H1 (cell line): Measurements from ENCODE around the gene TTC6. TPM values are rescaled to one million over a fixed set of nuclear protein-coding genes. Genes with fewer than 3 reads are reported as not detected.

Experiments used
- CTCF ChIA-PET: fragments of 300-600 bp; sonication (Branson Sonifier 250); formaldehyde crosslinking; loops from one replicate; lab custom pipeline; 2021; ENCODE audit not compliant: partially characterized antibody; lab: Charles Lee
- POLR2A ChIA-PET: fragments of 300-600 bp; sonication (Branson Sonifier 250); formaldehyde crosslinking; loops from one replicate; lab custom pipeline; 2021; ENCODE audit warnings: inconsistent platforms; ENCODE audit not compliant: partially characterized antibody; lab: Charles Lee
- DNase-seq, 2 experiments: peaks; one replicate each; pipeline versions ENCODE4 v3.0.0 to v3.0.0-alpha.2; 2010 to 2022; ENCODE audit warnings: low spot score in 2 of 2, low read depth in 1 of 2, mixed read lengths in 1 of 2
- FAIRE-seq: peaks from 2 replicates; lab custom pipeline; 2011; peaks lifted over from hg19 to GRCh38; lab: Jason Lieb, UNC
- H2AFZ ChIP-seq: 2 replicates; pipeline ENCODE4 v1.8.1; 2012; ENCODE audit warnings: low read length, inconsistent platforms
- H2AK5ac ChIP-seq: 2 replicates; pipeline ENCODE4 v1.6.1; 2013; ENCODE audit warnings: low read depth, low read length
- H2BK120ac ChIP-seq: replicated peaks from 2 replicates; pipeline ENCODE3; 2013; ENCODE audit warnings: low read depth, low read length, inconsistent platforms
- H2BK12ac ChIP-seq: 2 replicates; pipeline ENCODE4 v1.6.1; 2013; ENCODE audit warnings: low read depth, low read length
- H2BK15ac ChIP-seq: 2 replicates; pipeline ENCODE4 v1.6.1; 2013; ENCODE audit warnings: low read length
- H2BK20ac ChIP-seq: 2 replicates; pipeline ENCODE4 v1.6.1; 2013; ENCODE audit warnings: low read length
- H2BK5ac ChIP-seq: 2 replicates; pipeline ENCODE4 v1.6.1; 2013; ENCODE audit warnings: low read depth, low read length
- H3K14ac ChIP-seq: 2 replicates; pipeline ENCODE4 v1.6.1; 2013; ENCODE audit warnings: inconsistent platforms; ENCODE audit not compliant: insufficient read length
- H3K18ac ChIP-seq: 2 replicates; pipeline ENCODE4 v1.6.1; 2013; ENCODE audit warnings: low read length; ENCODE audit errors: extremely low read depth
- H3K23ac ChIP-seq: 2 replicates; pipeline ENCODE4 v1.6.1; 2013; ENCODE audit warnings: inconsistent platforms; ENCODE audit not compliant: insufficient read length
- H3K23me2 ChIP-seq: 2 replicates; pipeline ENCODE4 v1.6.1; 2013; ENCODE audit warnings: low read depth, low read length
- H3K27ac ChIP-seq: 2 replicates; pipeline ENCODE4 v1.6.1; 2011; ENCODE audit warnings: low read depth, low read length, inconsistent platforms
- H3K27me3 ChIP-seq, 4 experiments: replicated peaks in 1 of 4; 1 replicate in 1 of 4; 2 replicates in 3 of 4; pipeline versions ENCODE4 v1.6.1 to v1.8.1; 2011 to 2013; ENCODE audit warnings: low read length in 3 of 4, mild to moderate bottlenecking in 3 of 4, inconsistent platforms in 2 of 4, mixed read lengths in 2 of 4, moderate library complexity in 1 of 4; ENCODE audit not compliant: control insufficient read depth in 3 of 4, insufficient read depth in 3 of 4; ENCODE audit errors: extremely low read depth in 1 of 4
- H3K36me3 ChIP-seq, 4 experiments: 2 replicates each; pipeline versions ENCODE4 v1.6.1 to v1.8.1; 2011 to 2013; ENCODE audit warnings: mild to moderate bottlenecking in 4 of 4, low read length in 3 of 4, moderate library complexity in 2 of 4, control low read depth in 1 of 4, inconsistent platforms in 1 of 4; ENCODE audit not compliant: insufficient read depth in 4 of 4, control insufficient read depth in 2 of 4
- H3K4ac ChIP-seq: replicated peaks from 2 replicates; pipeline ENCODE3; 2013; ENCODE audit warnings: low read length, low read depth, mixed read lengths, inconsistent platforms; ENCODE audit not compliant: insufficient read length
- H3K4me1 ChIP-seq, 4 experiments: replicated peaks in 1 of 4; 1 replicate in 1 of 4; 2 replicates in 3 of 4; pipeline versions ENCODE4 v1.6.1 to v1.8.1; 2011 to 2013; ENCODE audit warnings: low read length in 3 of 4, inconsistent platforms in 2 of 4, mixed read lengths in 1 of 4; ENCODE audit not compliant: insufficient read depth in 4 of 4, control insufficient read depth in 3 of 4
- H3K4me2 ChIP-seq, 2 experiments: 2 replicates each; pipeline versions ENCODE4 v1.6.1 to v1.8.1; 2011 to 2013; ENCODE audit warnings: low read depth in 2 of 2, low read length in 2 of 2, control low read depth in 1 of 2, inconsistent platforms in 1 of 2, mild to moderate bottlenecking in 1 of 2; ENCODE audit not compliant: insufficient read depth in 1 of 2
- H3K4me3 ChIP-seq, 4 experiments: fragments of 200-600, 300-600 bp in 1 of 4; sonication (generic), shearing (Covaris generic), sonication (Bioruptor Twin) in 1 of 4; 2 replicates each; pipeline versions ENCODE4 v1.5.1 to v1.8.1; 2011 to 2016; ENCODE audit warnings: low read length in 4 of 4, low read depth in 3 of 4, control low read depth in 2 of 4, inconsistent platforms in 2 of 4, mild to moderate bottlenecking in 2 of 4, mixed read lengths in 1 of 4, moderate library complexity in 1 of 4; ENCODE audit not compliant: insufficient read depth in 2 of 4; ENCODE audit errors: extremely low read depth in 1 of 4
- H3K56ac ChIP-seq: replicated peaks from 2 replicates; pipeline ENCODE3; 2013; ENCODE audit warnings: low read depth, mild to moderate bottlenecking, mixed read lengths, low read length, inconsistent platforms; ENCODE audit not compliant: insufficient read length
- H3K79me1 ChIP-seq: 2 replicates; pipeline ENCODE4 v1.6.1; 2013; ENCODE audit warnings: low read depth, low read length, control low read depth
- H3K79me2 ChIP-seq, 2 experiments: 2 replicates each; pipeline versions ENCODE4 v1.6.1 to v1.8.1; 2012 to 2013; ENCODE audit warnings: low read length in 2 of 2, mild to moderate bottlenecking in 2 of 2, inconsistent platforms in 1 of 2; ENCODE audit not compliant: insufficient read depth in 2 of 2, control insufficient read depth in 1 of 2
- H3K9ac ChIP-seq, 4 experiments: replicated peaks in 1 of 4; 1 replicate in 1 of 4; 2 replicates in 3 of 4; pipeline versions ENCODE4 v1.6.1 to v1.8.1; 2011 to 2013; ENCODE audit warnings: low read depth in 3 of 4, low read length in 3 of 4, control low read depth in 2 of 4, mild to moderate bottlenecking in 2 of 4, moderate library complexity in 2 of 4, inconsistent platforms in 1 of 4; ENCODE audit errors: extremely low read depth in 1 of 4
- H3K9me3 ChIP-seq, 2 experiments: 2 replicates each; pipeline versions ENCODE4 v1.6.1 to v1.8.1; 2012 to 2013; ENCODE audit warnings: mild to moderate bottlenecking in 2 of 2, moderate library complexity in 2 of 2, control low read depth in 1 of 2, inconsistent platforms in 1 of 2, low read depth in 1 of 2, low read length in 1 of 2, mixed read lengths in 1 of 2; ENCODE audit not compliant: insufficient read depth in 2 of 2
- H4K20me1 ChIP-seq, 2 experiments: replicated peaks in 1 of 2; 2 replicates each; pipeline versions ENCODE3 to v1.8.1; 2011 to 2013; ENCODE audit warnings: inconsistent platforms in 2 of 2, low read length in 2 of 2, mild to moderate bottlenecking in 1 of 2; ENCODE audit not compliant: insufficient read depth in 2 of 2, control insufficient read depth in 1 of 2
- H4K5ac ChIP-seq: 2 replicates; pipeline ENCODE4 v1.6.1; 2013; ENCODE audit warnings: low read length, low read depth, mixed read lengths, inconsistent platforms; ENCODE audit not compliant: insufficient read length
- H4K8ac ChIP-seq: 2 replicates; pipeline ENCODE4 v1.8.0; 2013; ENCODE audit warnings: mild to moderate bottlenecking, moderate library complexity, low read length, inconsistent platforms; ENCODE audit not compliant: insufficient read depth; ENCODE audit errors: extremely low read depth
- H4K91ac ChIP-seq: replicated peaks from 2 replicates; pipeline ENCODE3; 2013; ENCODE audit warnings: low read length, mixed read lengths, inconsistent platforms; ENCODE audit not compliant: insufficient read length
- BCL11A ChIP-seq, 2 experiments: IDR thresholded peaks; one replicate each; pipeline ENCODE4 v1.6.1; 2011; ENCODE audit warnings: low read depth in 2 of 2, low read length in 2 of 2, mild to moderate bottlenecking in 2 of 2
- GTF2F1 ChIP-seq: IDR thresholded peaks from 2 replicates; pipeline ENCODE4 v1.6.1; 2012; ENCODE audit warnings: low read depth, low read length, improper control_type of control experiment, borderline replicate concordance
- NANOG ChIP-seq: IDR thresholded peaks from 2 replicates; pipeline ENCODE4 v1.6.1; 2011; ENCODE audit warnings: low read length, low read depth, mild to moderate bottlenecking, inconsistent platforms; ENCODE audit not compliant: insufficient read depth, poor library complexity, severe bottlenecking
- RAD21 ChIP-seq, 2 experiments: IDR thresholded peaks in 1 of 2; conservative IDR thresholded peaks in 1 of 2; 2 replicates each; pipeline ENCODE4 v1.6.1; 2011; ENCODE audit warnings: low read depth in 2 of 2, low read length in 2 of 2, improper control_type of control experiment in 1 of 2, inconsistent platforms in 1 of 2, mild to moderate bottlenecking in 1 of 2, moderate library complexity in 1 of 2
- RFX5 ChIP-seq: IDR thresholded peaks from 2 replicates; pipeline ENCODE4 v1.6.1; 2011; ENCODE audit warnings: low read depth, low read length, improper control_type of control experiment, borderline replicate concordance
- SIRT6 ChIP-seq: IDR thresholded peaks from one replicate; pipeline ENCODE4 v1.7.1; 2012; ENCODE audit warnings: low read length, inconsistent platforms
- SP1 ChIP-seq: IDR thresholded peaks from 2 replicates; pipeline ENCODE4 v1.6.1; 2011; ENCODE audit warnings: low read depth, low read length
- SUZ12 ChIP-seq: fragments of 200-600 bp; sonication (generic); IDR thresholded peaks from 2 replicates; pipeline ENCODE4 v1.6.1; 2012; ENCODE audit warnings: mild to moderate bottlenecking, inconsistent platforms, low read length, moderate library complexity, mixed read lengths
- TBP ChIP-seq: IDR thresholded peaks from 2 replicates; pipeline ENCODE4 v1.6.1; 2011; ENCODE audit warnings: low read depth, low read length, improper control_type of control experiment
- YY1 ChIP-seq: IDR thresholded peaks from 2 replicates; pipeline ENCODE4 v1.6.1; 2011; ENCODE audit warnings: low read depth, mild to moderate bottlenecking, low read length
- WGBS, 2 experiments: shearing (Covaris generic) in 1 of 2; methylation state at CpG; one replicate each; pipeline versions ENCODE4 v1.1.6 to v1.1.7; 2013 to 2015; ENCODE audit warnings: low lambda C conversion rate in 2 of 2, mixed read lengths in 2 of 2, inconsistent platforms in 1 of 2, low coverage in 1 of 2, missing lambda C conversion rate in 1 of 2; ENCODE audit not compliant: insufficient replicate concordance in 2 of 2, insufficient coverage in 1 of 2, insufficient read length in 1 of 2; ENCODE audit errors: extremely low coverage in 1 of 2, missing lambda C conversion rate in 1 of 2; 5-methylcytosine and 5-hydroxymethylcytosine counted together
- polyA plus RNA-seq, 7 experiments: library from polyadenylated mRNA; depleted of rRNA in 3 of 7; stranded (reverse) in 5 of 7; unstranded in 2 of 7; fragments of >200 nt in 5 of 7; fragments of 200-250 nt in 2 of 7; gene quantifications; 1 replicate in 5 of 7; 2 replicates in 1 of 7; 4 replicates in 1 of 7; pipeline versions ENCODE4 v1.2.1 to v1.2.3, GENCODE V29; 2011 to 2013; ENCODE audit warnings: missing spikeins in 2 of 7, mixed read lengths in 2 of 7
- total RNA-seq: library from RNA; stranded (reverse); fragmentation: NEBNext Ultra II Directional; extraction: Animal tissue kit (Norgen Biotek cat#: 25700); gene quantifications from 2 replicates; pipeline ENCODE4 v1.2.1, GENCODE V29; 2021
- TF ChIP-seq, protein P1 (sequence below): IDR thresholded peaks from 2 replicates; pipeline ENCODE4 v1.6.1; 2011; ENCODE audit warnings: low read length, improper control_type of control experiment
- TF ChIP-seq, protein P2 (sequence below): IDR thresholded peaks from 2 replicates; pipeline ENCODE4 v1.6.1; 2011; ENCODE audit warnings: low read depth, mild to moderate bottlenecking, low read length; ENCODE audit not compliant: insufficient read depth

Gene TTC6
- total and polyA plus RNA-seq, 2 of the 8 experiments (the other 6 are each of a cell fraction or from before 2014, with no cell fraction given), result 0.02 TPM; not detected in 1

GRCh38 chr14:37638599-37638998 lies 43.2 kb downstream of the TTC6 start:
- Histone ChIP-seq H3K23ac (no peak overlapping the region), H2BK5ac (no peak overlapping the region), H3K27ac (no peak overlapping the region), H3K9ac (no peak overlapping the region), H3K4me1 (no peaks in the 10 kb centered on the region), H3K27me3 (no peaks in the 10 kb centered on the region), H2BK15ac (no peak overlapping the region), H3K18ac (no peak overlapping the region), H3K36me3 (no peaks in the 10 kb centered on the region), H2BK12ac (no peak overlapping the region), H2BK20ac (no peak overlapping the region), H3K4ac (no peak overlapping the region), H4K5ac (no peak overlapping the region), H3K4me3 (no peak overlapping the region), H3K79me1 (no peaks in the 10 kb centered on the region), H2AK5ac (no peak overlapping the region), H3K23me2 (no peaks in the 10 kb centered on the region), H4K91ac (no peak overlapping the region), H3K56ac (no peak overlapping the region), H3K14ac (no peak overlapping the region), H3K79me2 (no peaks in the 10 kb centered on the region), H4K8ac (no peak overlapping the region), H4K20me1 (no peaks in the 10 kb centered on the region), H3K4me2 (no peak overlapping the region), H3K9me3 (no peaks in the 10 kb centered on the region), H2BK120ac (no peak overlapping the region), H2AFZ (no peak overlapping the region)
- DNase-seq (no peak), FAIRE-seq (no peak)
- WGBS, 2 experiments, result 83% methylated on average over 2 of the region's 2 CpGs; no CpG with 5 or more reads in 1 of the 2 experiments
- POLR2A ChIA-PET, result no interaction called here
- CTCF ChIA-PET, result interaction anchor here (1.1 kb wide), 1 partner anchor 12 kb away, joined by 4 read pairs; no protein-coding TSS in a partner anchor
- TF ChIP-seq RFX5, result no peak
- no peak for TF ChIP-seq YY1
- no peak for TF ChIP-seq NANOG
- no peak for TF ChIP-seq TBP
- TF ChIP-seq, protein P1, sequence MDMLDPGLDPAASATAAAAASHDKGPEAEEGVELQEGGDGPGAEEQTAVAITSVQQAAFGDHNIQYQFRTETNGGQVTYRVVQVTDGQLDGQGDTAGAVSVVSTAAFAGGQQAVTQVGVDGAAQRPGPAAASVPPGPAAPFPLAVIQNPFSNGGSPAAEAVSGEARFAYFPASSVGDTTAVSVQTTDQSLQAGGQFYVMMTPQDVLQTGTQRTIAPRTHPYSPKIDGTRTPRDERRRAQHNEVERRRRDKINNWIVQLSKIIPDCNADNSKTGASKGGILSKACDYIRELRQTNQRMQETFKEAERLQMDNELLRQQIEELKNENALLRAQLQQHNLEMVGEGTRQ, result no peak
- TF ChIP-seq GTF2F1, result no peak
- TF ChIP-seq, protein P2, sequence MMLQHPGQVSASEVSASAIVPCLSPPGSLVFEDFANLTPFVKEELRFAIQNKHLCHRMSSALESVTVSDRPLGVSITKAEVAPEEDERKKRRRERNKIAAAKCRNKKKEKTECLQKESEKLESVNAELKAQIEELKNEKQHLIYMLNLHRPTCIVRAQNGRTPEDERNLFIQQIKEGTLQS, result no peak
- TF ChIP-seq SIRT6, result no peak
- TF ChIP-seq SUZ12, result no peak
- TF ChIP-seq BCL11A (IDR thresholded peaks at IDR 0.05; ENCODE audit: low read depth in 2 of 2, low read length in 2 of 2), result no peak
- TF ChIP-seq SP1, result no peak
- no peak for TF ChIP-seq RAD21 (IDR thresholded peaks at IDR 0.05 in 1 of 2, conservative IDR thresholded peaks at IDR 0.05 in 1 of 2; ENCODE audit: low read depth in 2 of 2, low read length in 2 of 2)
